Loucy (cell line): ENCODE results near the gene GNL1.

Experiments
- H2AFZ ChIP-seq: fragments of 200-600 bp; sonication (generic); 2 replicates; pipeline ENCODE4 v1.6.0; 2016; ENCODE audit warnings: antibody characterized with exemption, mild to moderate bottlenecking, low read length, moderate library complexity
- H3F3A ChIP-seq: fragments of 200-600 bp; 2 replicates; pipeline ENCODE4 v1.6.0; 2016; ENCODE audit warnings: antibody characterized with exemption, low read depth, mild to moderate bottlenecking
- H3K27me3 ChIP-seq: fragments of 200-600 bp; sonication (generic); 2 replicates; pipeline ENCODE4 v1.6.1; 2014; ENCODE audit warnings: low read length, mild to moderate bottlenecking; ENCODE audit not compliant: insufficient read depth, poor library complexity, severe bottlenecking
- H3K36me3 ChIP-seq: fragments of 200-600 bp; sonication (generic); 2 replicates; pipeline ENCODE4 v1.6.1; 2016; ENCODE audit warnings: low read length; ENCODE audit not compliant: insufficient read depth
- H3K4me1 ChIP-seq: fragments of 200-600 bp; sonication (generic); 2 replicates; pipeline ENCODE4 v1.5.1; 2014; ENCODE audit warnings: low read length, mild to moderate bottlenecking; ENCODE audit not compliant: insufficient read depth, poor library complexity, severe bottlenecking
- H3K4me2 ChIP-seq: fragments of 200-600 bp; sonication (generic); 2 replicates; pipeline ENCODE4 v1.6.0; 2014; ENCODE audit warnings: antibody characterized with exemption, low read length, low read depth, mild to moderate bottlenecking; ENCODE audit not compliant: poor library complexity, severe bottlenecking
- H3K4me3 ChIP-seq: fragments of 200-600 bp; sonication (generic); 2 replicates; pipeline ENCODE4 v1.5.1; 2014; ENCODE audit warnings: low read length, mild to moderate bottlenecking, mixed read lengths; ENCODE audit not compliant: poor library complexity, severe bottlenecking
- H3K79me2 ChIP-seq: fragments of 200-600 bp; sonication (generic); 2 replicates; pipeline ENCODE4 v1.6.1; 2014; ENCODE audit warnings: low read length; ENCODE audit not compliant: insufficient read depth
- H3K9ac ChIP-seq: fragments of 200-600 bp; sonication (generic); 2 replicates; pipeline ENCODE4 v1.6.0; 2014; ENCODE audit warnings: mild to moderate bottlenecking, low read depth, low read length, moderate library complexity; ENCODE audit not compliant: poor library complexity, severe bottlenecking
- H3K9me2 ChIP-seq: fragments of 200-600 bp; sonication (generic); replicated peaks from 2 replicates; pipeline ENCODE4 v1.6.1; 2016; ENCODE audit warnings: low read depth, low read length, mixed read lengths
- H3K9me3 ChIP-seq: fragments of 200-600 bp; sonication (generic); 2 replicates; pipeline ENCODE4 v1.6.1; 2014; ENCODE audit warnings: mild to moderate bottlenecking, antibody characterized with exemption, low read length, low read depth; ENCODE audit not compliant: insufficient read depth
- H4K20me1 ChIP-seq: fragments of 200-600 bp; sonication (generic); 2 replicates; pipeline ENCODE4 v1.6.0; 2014; ENCODE audit warnings: antibody characterized with exemption, low read length, mild to moderate bottlenecking; ENCODE audit not compliant: insufficient read depth, poor library complexity, severe bottlenecking
- CTCF ChIP-seq: fragments of 200-600 bp; sonication (generic); conservative IDR thresholded peaks from 2 replicates; pipeline ENCODE4 v1.5.1; 2014; ENCODE audit warnings: mild to moderate bottlenecking, antibody characterized with exemption, low read length
- EZH2phosphoT487 ChIP-seq: fragments of 200-600 bp; IDR thresholded peaks from 2 replicates; pipeline ENCODE4 v1.6.1; 2018; ENCODE audit warnings: antibody characterized with exemption, mild to moderate bottlenecking, moderate library complexity, borderline replicate concordance

Gene GNL1

GRCh38 chr6:30570740-30571074, 14.4 kb upstream of the GNL1 start:
- peak overlapping the region; percentile 71 for H3K9ac ChIP-seq
- peaks cover 42% of the 10 kb centered on the region for H3K4me1 ChIP-seq
- H3K4me2 ChIP-seq, result peak overlapping the region; percentile 94
- H3K79me2 ChIP-seq, result peaks cover 43% of the 10 kb centered on the region
- peak overlapping the region; percentile 91 for H3K4me3 ChIP-seq
- H3K27me3 ChIP-seq, result no peaks in the 10 kb centered on the region
- H3F3A ChIP-seq, result no peaks in the 10 kb centered on the region
- peak overlapping the region; percentile 90 for H2AFZ ChIP-seq
- TF ChIP-seq CTCF, result no peak
- TF ChIP-seq EZH2phosphoT487, result no peak
- no peaks in the 10 kb centered on the region for H3K9me2 ChIP-seq
- H3K9me3 ChIP-seq, result no peaks in the 10 kb centered on the region
- H4K20me1 ChIP-seq, result peaks cover 41% of the 10 kb centered on the region
- no peaks in the 10 kb centered on the region for H3K36me3 ChIP-seq

GRCh38 chr6:30570263-30570662, 14.0 kb upstream of the GNL1 start:
- peak overlapping the region; percentile 71 for H3K9ac ChIP-seq
- TF ChIP-seq EZH2phosphoT487 (no peak), CTCF (no peak)
- H3K4me2 ChIP-seq, result peak overlapping the region; percentile 94
- H3K9me2 ChIP-seq, result no peaks in the 10 kb centered on the region
- H2AFZ ChIP-seq, result peak overlapping the region; percentile 90
- H3K79me2 ChIP-seq, result peaks cover 39% of the 10 kb centered on the region
- H3K27me3 ChIP-seq, result no peaks in the 10 kb centered on the region
- no peaks in the 10 kb centered on the region for H3K9me3 ChIP-seq
- H3F3A ChIP-seq, result no peaks in the 10 kb centered on the region
- H3K36me3 ChIP-seq, result no peaks in the 10 kb centered on the region
- H3K4me3 ChIP-seq, result peak overlapping the region; percentile 91
- peaks cover 37% of the 10 kb centered on the region for H3K4me1 ChIP-seq
- H4K20me1 ChIP-seq, result peaks cover 36% of the 10 kb centered on the region

- H3K9me2 ChIP-seq, result no peaks in the 10 kb centered on the region
- no peaks in the 10 kb centered on the region for H3K27me3 ChIP-seq
- peaks cover 4% of the 10 kb centered on the region; the same call in 1 of the 2 replicates for H3F3A ChIP-seq
- peaks cover 20% of the 10 kb centered on the region for H3K4me1 ChIP-seq
- no peaks in the 10 kb centered on the region for H3K36me3 ChIP-seq
- H3K4me2 ChIP-seq, result no peak overlapping the region
- no peaks in the 10 kb centered on the region for H3K9me3 ChIP-seq
- H3K4me3 ChIP-seq, result no peak overlapping the region
- peaks cover 19% of the 10 kb centered on the region for H3K79me2 ChIP-seq
- H2AFZ ChIP-seq, result no peak overlapping the region
- TF ChIP-seq CTCF (no peak), EZH2phosphoT487 (no peak)
- H3K9ac ChIP-seq, result no peak overlapping the region
- H4K20me1 ChIP-seq, result peaks cover 17% of the 10 kb centered on the region
Observed at GRCh38 chr6:30568245-30568644, 12.0 kb upstream of the GNL1 start.
